NK-92 (cell line): ENCODE data around the gene SART1.
"Not testable (repeated sequence)": the region's sequence is repeated elsewhere in the genome, so short reads cannot be mapped to it uniquely, and the experiment has no call there.

ENCODE experiments used
- DNase-seq: peaks from one replicate; lab custom pipeline; 2025; ENCODE audit not compliant: unreplicated experiment; lab: John Stamatoyannopoulos, UW

Gene SART1

DNA sequence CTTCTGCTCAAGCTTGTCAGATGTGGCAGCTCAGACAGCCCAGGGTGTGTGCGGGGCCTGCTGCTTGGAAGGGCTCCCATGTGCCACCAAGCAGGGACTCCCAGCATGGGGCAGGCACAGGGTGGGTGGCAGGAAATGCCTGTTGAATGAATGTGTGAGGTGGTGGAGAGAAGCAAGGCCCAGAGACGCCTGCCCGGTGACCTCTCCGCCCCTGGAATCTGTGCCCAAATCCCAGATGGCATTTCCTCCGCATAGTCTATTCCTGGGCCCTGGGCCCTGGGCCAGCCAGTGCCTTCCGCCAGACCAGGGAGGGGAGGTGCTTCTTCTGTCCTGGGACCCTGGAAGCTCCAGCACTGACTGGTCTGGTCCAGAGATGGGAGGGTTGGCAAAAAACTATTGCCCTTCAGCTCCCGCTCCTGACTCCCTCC is 53.9 kb downstream of the SART1 start:
- DNase-seq: no peak

GRCh38 chr11:66015936-66016792 is 54.6 kb downstream of the SART1 start:
- DNase-seq: no peak

GRCh38 chr11:66016793-66017177 is 55.3 kb downstream of the SART1 start:
- no peak for DNase-seq

GRCh38 chr11:66017321-66017720 is 55.8 kb downstream of the SART1 start:
- DNase-seq: no peak

DNA sequence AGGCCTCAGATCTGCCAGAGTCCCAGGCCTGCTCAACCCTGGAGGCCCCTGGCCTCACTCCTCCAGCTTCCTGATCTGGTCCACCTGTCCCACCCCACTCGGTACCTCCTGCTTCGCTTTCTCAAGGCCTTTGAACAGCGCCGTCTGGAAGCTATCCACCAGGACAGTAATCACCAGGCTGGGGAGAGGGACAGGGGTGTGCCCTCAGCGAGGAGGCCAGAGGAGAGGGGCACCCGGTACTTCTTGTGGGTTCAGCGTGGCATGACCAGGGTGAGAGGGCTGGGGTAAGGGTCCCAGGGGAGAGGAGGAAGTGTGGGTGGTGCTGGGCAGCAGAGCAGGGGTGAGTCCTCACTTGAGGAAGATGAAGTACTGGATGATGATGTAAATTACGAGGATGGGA is 58.7 kb downstream of the SART1 start:
- no peak for DNase-seq

- no peak for DNase-seq
These were observed 59.3 kb downstream of the SART1 start for GRCh38 chr11:66020618-66021357.

GRCh38 chr11:66022401-66023185 is 61.1 kb downstream of the SART1 start:
- no peak for DNase-seq

- not testable (repeated sequence) for DNase-seq
These were observed 61.6 kb downstream of the SART1 start for GRCh38 chr11:66023186-66023440.

- no peak for DNase-seq
These were observed 64.5 kb downstream of the SART1 start, which contains the start of gene CATSPER1 for GRCh38 chr11:66026017-66026529. Gene CATSPER1 (minus strand): TSS chr11:66026479. CDS start chr11:66026379, 100 bp downstream.
